NCI-H69 (cell line): Measurements from ENCODE around the gene GP1BB.

ENCODE experiments used
- DNase-seq: peaks from one replicate; lab custom pipeline; 2025; lab: John Stamatoyannopoulos, UW

Gene GP1BB

GRCh38 chr22:19727310-19728150 is 4.2 kb downstream of the GP1BB start:
- peak; percentile 17 for DNase-seq

GRCh38 chr22:19728271-19728670 is 4.9 kb downstream of the GP1BB start:
- DNase-seq: no peak

- no peak for DNase-seq
Measured at GRCh38 chr22:19728836-19729235, 5.5 kb downstream of the GP1BB start.

- no peak for DNase-seq
Measured at GRCh38 chr22:19729507-19729906, 6.2 kb downstream of the GP1BB start.

- DNase-seq: no peak
Measured at GRCh38 chr22:19730198-19730597, 6.9 kb downstream of the GP1BB start.

GRCh38 chr22:19730655-19731360 is 7.5 kb downstream of the GP1BB start:
- peak; percentile 94 for DNase-seq

GRCh38 chr22:19731361-19732135 is 8.2 kb downstream of the GP1BB start:
- DNase-seq: peak; percentile 63

- DNase-seq: peak; percentile 60
Measured at GRCh38 chr22:19732403-19733113, 9.2 kb downstream of the GP1BB start.

GRCh38 chr22:19733755-19734154 is 10.4 kb downstream of the GP1BB start:
- no peak for DNase-seq

- no peak for DNase-seq
Measured at GRCh38 chr22:19734163-19734562, 10.8 kb downstream of the GP1BB start.

GRCh38 chr22:19734837-19735382 is 11.6 kb downstream of the GP1BB start:
- no peak for DNase-seq

- no peak for DNase-seq
Measured at GRCh38 chr22:19735665-19736510, 12.5 kb downstream of the GP1BB start.

GRCh38 chr22:19737846-19738663 is 14.7 kb downstream of the GP1BB start:
- no peak for DNase-seq

GRCh38 chr22:19738664-19739447 is 15.5 kb downstream of the GP1BB start:
- no peak for DNase-seq

GRCh38 chr22:19739448-19739895 is 16.1 kb downstream of the GP1BB start:
- no peak for DNase-seq

GRCh38 chr22:19739911-19740449 is 16.6 kb downstream of the GP1BB start:
- DNase-seq: no peak

GRCh38 chr22:19740586-19740985 is 17.2 kb downstream of the GP1BB start:
- DNase-seq: no peak

- peak; percentile 12 for DNase-seq
Measured at GRCh38 chr22:19741053-19741452, 17.7 kb downstream of the GP1BB start.
